VCaP (cell line): Measurements from ENCODE around the gene NOC2L.
"Not testable (repeated sequence)": the region's sequence is repeated elsewhere in the genome, so short reads cannot be mapped to it uniquely, and the experiment has no call there.

Experiments used
- H3K27ac ChIP-seq: fragments of 450-650 bp; 2 replicates; pipeline ENCODE4 v1.5.1; 2017
- TF ChIP-seq, protein P1 (sequence below): fragments of 450-650 bp; conservative IDR thresholded peaks from 2 replicates; pipeline ENCODE4 v1.5.1; 2017; ENCODE audit warnings: mild to moderate bottlenecking, moderate library complexity

Gene NOC2L

GRCh38 chr1:980137-980571, 21.1 kb upstream of the NOC2L start:
- H3K27ac ChIP-seq = no peak overlapping the region
- TF ChIP-seq, protein P1, sequence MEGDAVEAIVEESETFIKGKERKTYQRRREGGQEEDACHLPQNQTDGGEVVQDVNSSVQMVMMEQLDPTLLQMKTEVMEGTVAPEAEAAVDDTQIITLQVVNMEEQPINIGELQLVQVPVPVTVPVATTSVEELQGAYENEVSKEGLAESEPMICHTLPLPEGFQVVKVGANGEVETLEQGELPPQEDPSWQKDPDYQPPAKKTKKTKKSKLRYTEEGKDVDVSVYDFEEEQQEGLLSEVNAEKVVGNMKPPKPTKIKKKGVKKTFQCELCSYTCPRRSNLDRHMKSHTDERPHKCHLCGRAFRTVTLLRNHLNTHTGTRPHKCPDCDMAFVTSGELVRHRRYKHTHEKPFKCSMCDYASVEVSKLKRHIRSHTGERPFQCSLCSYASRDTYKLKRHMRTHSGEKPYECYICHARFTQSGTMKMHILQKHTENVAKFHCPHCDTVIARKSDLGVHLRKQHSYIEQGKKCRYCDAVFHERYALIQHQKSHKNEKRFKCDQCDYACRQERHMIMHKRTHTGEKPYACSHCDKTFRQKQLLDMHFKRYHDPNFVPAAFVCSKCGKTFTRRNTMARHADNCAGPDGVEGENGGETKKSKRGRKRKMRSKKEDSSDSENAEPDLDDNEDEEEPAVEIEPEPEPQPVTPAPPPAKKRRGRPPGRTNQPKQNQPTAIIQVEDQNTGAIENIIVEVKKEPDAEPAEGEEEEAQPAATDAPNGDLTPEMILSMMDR = no peak

GRCh38 chr1:979744-980072, 20.7 kb upstream of the NOC2L start:
- TF ChIP-seq, protein P1 = no peak

DNA sequence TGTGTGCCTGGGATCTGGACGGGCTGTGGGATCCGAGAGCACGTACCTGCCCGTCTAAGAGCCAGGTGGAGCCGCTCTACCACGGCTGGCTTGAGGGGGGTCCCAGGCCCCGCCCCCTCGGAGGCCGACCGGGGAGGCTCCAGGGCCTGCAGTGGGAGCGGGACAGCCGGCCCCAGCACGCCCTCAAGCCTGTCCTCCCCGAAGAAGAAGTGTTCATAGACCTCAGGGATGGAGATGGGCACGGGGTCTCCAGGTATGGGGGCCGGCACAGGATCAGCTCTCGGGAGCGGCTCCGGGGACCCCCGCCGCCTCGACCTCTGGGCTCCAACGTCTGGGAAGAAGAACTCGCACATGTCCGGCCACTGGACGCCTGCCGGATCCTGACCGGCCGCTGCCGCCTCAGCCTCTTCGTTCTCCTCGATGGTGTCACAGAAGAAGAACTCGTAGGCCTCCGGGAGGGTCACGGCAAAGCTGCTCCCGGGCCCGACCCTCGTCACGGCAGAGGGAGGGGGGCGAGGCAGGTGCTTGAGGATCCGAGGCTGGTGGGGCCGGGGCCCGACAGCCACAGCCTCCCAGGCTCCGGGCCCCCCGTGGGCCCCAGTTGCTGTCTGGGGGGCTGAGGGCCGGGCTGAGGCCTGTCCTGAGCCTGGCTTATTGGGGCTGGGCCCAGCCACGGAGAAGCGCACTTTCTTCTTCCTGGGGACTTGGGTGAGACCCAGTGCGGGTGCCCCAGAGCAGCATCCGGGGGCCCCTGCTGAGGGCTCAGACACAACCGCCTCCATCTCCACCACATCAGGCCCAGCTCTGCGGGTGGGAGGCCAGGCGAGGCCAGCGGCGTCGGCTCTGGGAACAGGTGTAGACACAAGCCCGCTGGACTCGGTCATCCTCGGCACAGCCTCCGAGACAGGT, 20.0 kb upstream of the NOC2L start:
- no peak overlapping the region for H3K27ac ChIP-seq
- TF ChIP-seq, protein P1 = no peak

More at GRCh38 chr1:979744-980072, 20.7 kb upstream of the NOC2L start:
- no peak overlapping the region for H3K27ac ChIP-seq

GRCh38 chr1:978069-978834, 19.2 kb upstream of the NOC2L start:
- TF ChIP-seq, protein P1 = no peak
- H3K27ac ChIP-seq = no peak overlapping the region

DNA sequence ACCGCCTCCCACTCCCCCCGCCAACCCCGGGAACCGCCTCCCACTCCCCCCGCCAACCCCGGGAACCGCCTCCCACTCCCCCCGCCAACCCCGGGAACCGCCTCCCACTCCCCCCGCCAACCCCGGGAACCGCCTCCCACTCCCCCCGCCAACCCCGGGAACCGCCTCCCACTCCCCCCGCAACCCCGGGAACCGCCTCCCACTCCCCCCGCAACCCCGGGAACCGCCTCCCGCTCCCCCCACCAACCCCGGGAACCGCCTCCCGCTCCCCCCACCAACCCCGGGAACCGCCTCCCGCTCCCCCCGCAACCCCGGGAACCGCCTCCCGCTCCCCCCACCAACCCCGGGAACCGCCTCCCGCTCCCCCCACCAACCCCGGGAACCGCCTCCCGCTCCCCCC, 17.7 kb upstream of the NOC2L start:
- H3K27ac ChIP-seq = not testable (repeated sequence)

GRCh38 chr1:975896-976683, 17.0 kb upstream of the NOC2L start:
- TF ChIP-seq, protein P1 = peak; percentile 68
- peak overlapping the region; percentile 91 for H3K27ac ChIP-seq

- H3K27ac ChIP-seq = peak overlapping the region; percentile 91
- TF ChIP-seq, protein P1 = no peak
Observed at GRCh38 chr1:975365-975764, 16.3 kb upstream of the NOC2L start.
